H7 (cell line): Measurements from ENCODE around the gene SCP2. TPM values are rescaled to one million over a fixed set of nuclear protein-coding genes. Genes with fewer than 3 reads are reported as not detected.

Experiments
- DNase-seq: peaks from one replicate; pipeline ENCODE4 v3.0.0; 2012
- H3K27me3 ChIP-seq: 2 replicates; pipeline ENCODE4 v1.6.0; 2011; ENCODE audit warnings: mild to moderate bottlenecking, low read length; ENCODE audit not compliant: control insufficient read depth, insufficient read depth
- H3K36me3 ChIP-seq: replicated peaks from 2 replicates; pipeline ENCODE4 v1.5.1; 2011; ENCODE audit warnings: low read length; ENCODE audit not compliant: control insufficient read depth, insufficient read depth
- H3K4me3 ChIP-seq: 2 replicates; pipeline ENCODE4 v1.5.1; 2011; ENCODE audit warnings: low read depth, mild to moderate bottlenecking, control low read depth, low read length, moderate library complexity; ENCODE audit not compliant: insufficient read depth
- total RNA-seq: library from RNA; depleted of rRNA; stranded (reverse); fragments of >200 nt; shearing (Covaris generic); gene quantifications from 2 replicates; pipeline ENCODE4 v1.2.3, GENCODE V29; 2014

The SCP2 gene
- total RNA-seq, 1 experiment from 2014 or later = 78.7 TPM

GRCh38 chr1:52911541-52911940 is 15.5 kb upstream of the SCP2 start:
- no peaks in the 10 kb centered on the region for H3K36me3 ChIP-seq
- no peak overlapping the region for H3K4me3 ChIP-seq
- DNase-seq = peak; percentile 33
- no peaks in the 10 kb centered on the region; the same call in 1 of the 2 replicates for H3K27me3 ChIP-seq

GRCh38 chr1:52913014-52913413 is 14.1 kb upstream of the SCP2 start:
- no peak overlapping the region for H3K4me3 ChIP-seq
- no peaks in the 10 kb centered on the region for H3K36me3 ChIP-seq
- no peaks in the 10 kb centered on the region; the same call in 1 of the 2 replicates for H3K27me3 ChIP-seq
- DNase-seq = no peak

DNA sequence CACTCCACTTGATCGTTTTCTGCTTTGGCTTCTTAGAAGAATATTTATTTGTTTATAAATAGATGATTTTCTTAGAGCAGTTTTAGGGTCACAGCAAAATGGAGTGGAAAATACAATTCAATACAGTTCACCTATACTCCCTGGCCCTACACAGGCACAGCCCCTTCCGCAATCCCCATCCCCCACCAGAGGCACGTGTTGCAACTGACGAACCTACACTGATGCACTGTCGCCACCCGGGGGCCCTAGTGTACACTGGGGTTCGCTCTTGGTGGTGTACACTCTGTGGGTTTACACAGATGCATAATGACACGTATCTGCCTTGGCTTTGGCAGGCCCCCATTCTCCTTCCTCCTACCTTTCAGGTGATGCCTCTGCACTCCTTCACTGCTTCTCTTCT is 13.5 kb upstream of the SCP2 start:
- Histone ChIP-seq H3K27me3 (no peaks in the 10 kb centered on the region; the same call in 1 of the 2 replicates), H3K4me3 (no peak overlapping the region), H3K36me3 (no peaks in the 10 kb centered on the region)
- DNase-seq = peak; percentile 80

DNA sequence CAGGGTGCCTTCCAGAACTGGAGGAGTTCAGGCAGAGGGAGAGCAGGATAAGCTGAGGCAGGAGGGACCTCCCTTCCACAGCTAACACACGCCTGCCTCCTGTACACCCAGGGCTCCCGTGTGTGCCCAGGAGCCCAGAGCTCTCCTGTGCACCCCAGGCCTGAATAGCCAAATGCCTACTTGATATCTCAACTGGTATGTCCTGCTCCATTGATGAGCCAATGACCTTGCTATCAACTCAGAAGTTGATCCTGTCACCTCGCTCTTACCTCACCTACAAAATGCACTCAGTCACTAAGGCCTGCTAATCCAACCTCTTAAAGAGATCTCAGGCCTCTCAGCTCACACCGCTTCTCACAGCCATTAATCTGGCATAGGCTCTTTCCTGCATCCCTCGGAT is 12.6 kb upstream of the SCP2 start:
- Histone ChIP-seq H3K4me3 (no peak overlapping the region), H3K27me3 (peaks cover under 1% of the 10 kb centered on the region; the same call in 1 of the 2 replicates), H3K36me3 (no peaks in the 10 kb centered on the region)
- DNase-seq = no peak

- no peak overlapping the region for H3K4me3 ChIP-seq
- no peaks in the 10 kb centered on the region for H3K36me3 ChIP-seq
- DNase-seq = no peak
- peaks cover 9% of the 10 kb centered on the region for H3K27me3 ChIP-seq
Measured at GRCh38 chr1:52915211-52915854, 11.7 kb upstream of the SCP2 start.

GRCh38 chr1:52915855-52916220 is 11.2 kb upstream of the SCP2 start:
- H3K4me3 ChIP-seq = no peak overlapping the region
- DNase-seq = no peak
- H3K27me3 ChIP-seq = peaks cover 14% of the 10 kb centered on the region
- no peaks in the 10 kb centered on the region for H3K36me3 ChIP-seq

- Histone ChIP-seq H3K27me3 (peaks cover 20% of the 10 kb centered on the region), H3K4me3 (no peak overlapping the region)
- DNase-seq = no peak
Measured at GRCh38 chr1:52916241-52916975, 10.7 kb upstream of the SCP2 start.

DNA sequence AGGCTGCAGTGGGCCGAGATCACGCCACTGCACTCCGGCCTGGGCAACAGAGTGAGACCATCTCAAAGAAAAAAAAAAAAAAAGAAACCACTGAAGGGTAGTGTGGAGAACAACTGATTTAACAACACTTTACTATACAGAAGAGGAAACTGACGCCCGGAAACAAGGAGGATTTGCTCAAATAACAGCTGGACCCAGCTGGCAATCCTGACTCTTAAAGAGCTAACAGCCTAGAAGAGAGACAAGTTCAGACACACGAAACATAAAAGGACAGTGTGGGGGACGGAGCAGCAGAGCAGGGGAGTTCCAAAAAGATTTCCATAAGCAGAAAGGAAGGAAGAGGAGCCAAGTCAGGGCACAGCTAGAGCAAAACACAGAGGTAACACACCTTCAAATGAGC is 9.9 kb upstream of the SCP2 start:
- no peaks in the 10 kb centered on the region for H3K36me3 ChIP-seq
- no peak overlapping the region for H3K4me3 ChIP-seq
- no peak for DNase-seq
- H3K27me3 ChIP-seq = peaks cover 24% of the 10 kb centered on the region

More at GRCh38 chr1:52916241-52916975, 10.7 kb upstream of the SCP2 start:
- no peaks in the 10 kb centered on the region for H3K36me3 ChIP-seq

- DNase-seq = no peak
- no peak overlapping the region for H3K4me3 ChIP-seq
- H3K27me3 ChIP-seq = peaks cover 27% of the 10 kb centered on the region
- H3K36me3 ChIP-seq = no peaks in the 10 kb centered on the region
Measured at GRCh38 chr1:52917581-52917980, 9.5 kb upstream of the SCP2 start.

GRCh38 chr1:52918201-52918600 is 8.9 kb upstream of the SCP2 start:
- no peak overlapping the region for H3K4me3 ChIP-seq
- H3K36me3 ChIP-seq = no peaks in the 10 kb centered on the region
- no peak for DNase-seq
- H3K27me3 ChIP-seq = peaks cover 28% of the 10 kb centered on the region

DNA sequence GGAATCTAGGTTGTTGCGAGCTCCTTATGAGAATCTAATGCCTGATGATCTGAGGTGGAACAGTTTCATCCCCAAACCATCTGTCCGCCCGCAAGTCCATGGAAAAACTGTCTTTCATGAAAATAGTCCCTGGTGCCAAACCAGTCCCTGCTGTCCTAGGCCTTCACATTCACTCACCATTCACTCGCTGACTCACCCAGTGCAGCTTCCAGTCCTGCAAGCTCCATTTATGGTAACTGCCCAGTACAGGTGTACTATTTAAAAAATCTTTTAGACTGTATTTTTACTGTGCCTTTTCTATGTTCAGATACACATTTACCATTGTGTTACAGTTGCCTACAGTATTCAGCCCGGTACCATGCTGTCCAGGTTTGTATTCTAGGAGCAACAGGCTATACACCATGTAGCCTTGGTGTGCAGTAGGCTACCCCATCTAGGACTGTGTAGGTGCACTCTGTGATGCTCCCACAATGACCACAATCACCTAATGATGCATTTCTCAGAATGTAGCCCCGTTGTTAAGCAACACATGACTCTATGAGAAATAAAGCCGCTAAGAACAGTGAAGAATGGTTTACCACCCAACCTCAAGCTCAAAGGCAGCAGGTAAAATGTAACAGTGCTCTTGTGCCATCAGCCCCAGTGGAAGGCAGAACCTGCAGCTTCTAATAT is 7.9 kb upstream of the SCP2 start:
- Histone ChIP-seq H3K4me3 (no peak overlapping the region), H3K36me3 (no peaks in the 10 kb centered on the region)
- DNase-seq = no peak

DNA sequence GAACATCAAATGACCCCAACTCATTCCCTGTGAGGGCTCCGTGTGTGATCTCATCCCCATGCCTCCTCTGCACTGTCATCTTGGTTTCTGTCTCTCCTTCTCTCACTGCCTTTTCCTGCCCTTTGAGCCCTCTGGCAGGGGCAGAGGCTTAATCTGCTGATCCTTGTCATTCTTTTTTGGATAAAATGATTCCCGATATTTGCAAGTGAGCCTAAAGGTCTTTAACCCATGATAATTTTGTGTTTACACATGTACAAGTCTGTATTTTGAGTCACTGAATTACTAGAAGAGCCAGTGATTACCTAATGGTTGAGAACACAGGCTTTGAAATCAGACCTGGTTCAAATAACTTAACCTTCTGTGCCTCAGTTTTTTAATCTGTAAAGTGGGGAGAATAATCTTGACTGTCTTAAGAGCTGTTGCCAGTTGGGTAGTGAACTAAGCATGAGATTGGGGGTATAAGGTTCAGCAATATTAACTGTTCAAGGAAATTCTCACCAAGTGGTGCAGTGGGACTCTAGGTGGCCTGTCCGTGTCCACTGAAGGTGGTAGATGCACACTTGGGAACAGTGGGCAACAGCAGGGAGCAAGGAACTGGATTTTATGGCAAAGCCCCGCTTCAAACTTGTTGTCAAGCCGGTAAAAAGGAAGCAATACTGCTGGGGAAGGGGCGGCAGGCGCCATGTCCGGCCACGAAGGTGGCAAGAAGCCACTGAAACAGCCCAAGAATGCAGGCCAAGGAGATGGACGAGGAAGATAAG is 7.2 kb upstream of the SCP2 start:
- DNase-seq = no peak
- Histone ChIP-seq H3K27me3 (peaks cover 28% of the 10 kb centered on the region), H3K4me3 (no peak overlapping the region), H3K36me3 (no peaks in the 10 kb centered on the region)

More for the DNA sequence above, 7.9 kb upstream of the SCP2 start:
- peaks cover 28% of the 10 kb centered on the region for H3K27me3 ChIP-seq

DNA sequence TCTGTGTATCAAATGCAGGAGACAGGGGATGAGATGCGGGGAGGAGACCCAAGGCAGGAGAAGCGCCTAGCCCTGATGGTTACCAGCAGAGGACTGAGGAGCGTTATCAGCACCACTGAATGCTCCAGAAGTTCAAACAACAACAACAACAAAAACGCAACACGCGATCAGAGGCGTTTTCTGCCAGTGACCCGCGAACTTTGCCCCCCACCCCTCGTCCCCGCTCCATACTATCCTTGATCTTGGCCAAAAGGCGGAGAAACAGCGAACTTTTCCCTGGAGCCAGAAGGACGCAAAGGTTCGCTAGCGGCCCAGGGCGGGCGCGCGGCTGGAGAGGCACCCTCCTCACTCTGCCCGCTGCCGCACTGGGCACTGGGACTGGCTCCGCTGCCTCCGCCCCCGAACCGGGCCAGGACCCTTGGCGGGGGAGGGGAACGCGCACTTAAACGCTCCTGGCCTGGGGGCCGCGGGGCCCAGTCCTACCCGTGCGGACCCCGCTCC is 6.2 kb upstream of the SCP2 start:
- peak overlapping the region; percentile 66 for H3K4me3 ChIP-seq
- peak; percentile 78 for DNase-seq
- peaks cover 30% of the 10 kb centered on the region for H3K27me3 ChIP-seq
- H3K36me3 ChIP-seq = no peaks in the 10 kb centered on the region

DNA sequence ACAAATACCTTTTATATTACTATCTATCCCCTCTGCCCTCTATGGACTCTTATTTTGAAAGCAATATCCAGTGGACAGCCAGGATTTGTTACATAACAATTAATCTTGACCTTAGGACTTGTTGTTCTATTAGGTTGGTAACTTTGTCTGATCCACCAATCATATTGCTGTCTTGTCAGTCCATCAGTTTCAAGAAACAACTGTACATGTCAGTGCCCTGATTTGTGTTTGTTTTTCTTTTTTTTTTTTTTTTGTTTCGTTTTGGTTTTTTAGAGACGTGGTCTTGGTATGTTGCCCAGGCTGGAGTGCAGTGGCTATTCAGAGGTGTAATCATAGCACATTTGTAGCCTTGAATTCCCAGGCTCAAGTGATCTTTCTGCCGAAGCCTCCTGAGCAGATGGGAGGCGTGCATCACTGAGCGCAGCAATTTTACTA is 1.5 kb upstream of the SCP2 start:
- H3K4me3 ChIP-seq = no peak overlapping the region
- H3K36me3 ChIP-seq = no peaks in the 10 kb centered on the region
- peaks cover 48% of the 10 kb centered on the region for H3K27me3 ChIP-seq
- no peak for DNase-seq
